ENCODE measurements around the gene DTWD2.
"Not testable (repeated sequence)": the region's sequence is repeated elsewhere in the genome, so short reads cannot be mapped to it uniquely, and the experiment has no call there.

The DTWD2 gene

DNA sequence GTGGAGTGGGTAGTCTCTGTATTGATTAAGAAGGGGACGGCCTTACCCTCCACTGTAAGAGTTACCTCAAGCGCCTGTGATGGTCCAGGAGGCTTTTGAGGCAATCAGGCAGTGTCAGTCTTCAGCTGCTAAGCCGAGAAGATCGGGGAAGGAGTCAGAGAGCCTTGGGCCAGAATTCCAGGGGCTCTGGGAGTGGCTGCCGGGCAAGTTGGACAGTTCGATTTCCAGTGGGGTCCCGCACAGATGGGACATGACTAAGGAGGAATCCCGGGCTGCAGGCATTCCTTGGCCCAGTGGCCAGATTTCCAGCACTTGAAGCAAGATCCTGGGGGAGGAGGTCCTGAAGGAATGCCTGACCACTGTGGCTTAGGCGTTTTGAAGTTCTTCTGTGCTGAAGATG lies 38.0 kb downstream of the DTWD2 start:
- not testable (repeated sequence) for DNase-seq (ENCODE audit: low spot score)

- no peak for DNase-seq (ENCODE audit: low spot score)
Measured at GRCh38 chr5:118946138-118946800, 42.1 kb downstream of the DTWD2 start.

DNA sequence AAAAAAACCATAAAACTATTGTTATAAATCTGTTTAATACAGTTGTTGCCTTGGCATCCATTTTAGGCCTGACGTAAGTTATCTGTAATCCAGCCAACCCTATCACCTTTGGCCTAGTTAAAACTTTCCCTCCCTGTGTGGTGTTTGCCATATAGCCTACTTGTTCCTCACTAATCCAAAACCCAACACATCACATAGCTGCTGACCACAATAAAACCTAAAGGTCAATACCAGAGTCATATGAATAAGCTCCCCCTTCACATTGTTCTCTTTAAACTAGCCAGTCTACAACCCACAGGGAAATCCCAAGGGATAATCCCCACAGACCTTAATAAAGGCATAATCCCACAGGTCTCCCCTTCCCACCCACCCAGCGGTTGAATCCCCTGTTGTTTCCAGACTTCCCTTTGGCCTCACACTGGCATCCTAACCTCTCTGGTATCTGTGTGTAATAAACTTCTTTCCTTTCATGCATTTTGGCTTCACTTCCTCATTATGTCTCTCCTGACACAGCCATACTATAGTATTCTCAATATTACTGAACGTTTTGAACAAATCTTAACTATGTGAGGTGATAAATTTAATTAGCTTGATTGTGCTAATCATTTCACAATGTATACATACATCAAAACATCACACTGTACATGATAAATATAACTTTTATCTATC lies 50.8 kb downstream of the DTWD2 start:
- DNase-seq (ENCODE audit: low spot score) = no peak

DNA sequence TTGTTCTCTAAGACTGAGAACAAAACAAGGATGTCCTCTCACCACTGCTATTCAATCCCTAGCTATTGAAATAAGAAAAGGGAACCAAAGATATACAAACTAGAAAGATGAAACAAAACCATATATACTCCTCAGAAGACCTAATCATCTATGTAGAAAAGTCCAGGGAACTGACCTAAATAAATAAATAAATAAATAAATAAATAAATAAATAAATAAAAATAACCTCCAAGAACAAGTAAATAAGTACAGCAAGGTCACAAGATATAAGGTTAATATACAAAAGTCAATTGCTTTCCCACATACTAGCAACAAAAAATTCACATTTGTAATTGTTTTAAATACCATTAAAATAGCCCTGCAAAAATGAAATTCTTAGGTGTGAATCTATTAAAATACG lies 54.6 kb downstream of the DTWD2 start:
- no peak for DNase-seq (ENCODE audit: low spot score)

- no peak for DNase-seq (ENCODE audit: low spot score)
Measured at GRCh38 chr5:118931564-118931963, 56.8 kb downstream of the DTWD2 start.

GRCh38 chr5:118924006-118924389 lies 64.3 kb downstream of the DTWD2 start:
- DNase-seq (ENCODE audit: low spot score) = no peak

DNA sequence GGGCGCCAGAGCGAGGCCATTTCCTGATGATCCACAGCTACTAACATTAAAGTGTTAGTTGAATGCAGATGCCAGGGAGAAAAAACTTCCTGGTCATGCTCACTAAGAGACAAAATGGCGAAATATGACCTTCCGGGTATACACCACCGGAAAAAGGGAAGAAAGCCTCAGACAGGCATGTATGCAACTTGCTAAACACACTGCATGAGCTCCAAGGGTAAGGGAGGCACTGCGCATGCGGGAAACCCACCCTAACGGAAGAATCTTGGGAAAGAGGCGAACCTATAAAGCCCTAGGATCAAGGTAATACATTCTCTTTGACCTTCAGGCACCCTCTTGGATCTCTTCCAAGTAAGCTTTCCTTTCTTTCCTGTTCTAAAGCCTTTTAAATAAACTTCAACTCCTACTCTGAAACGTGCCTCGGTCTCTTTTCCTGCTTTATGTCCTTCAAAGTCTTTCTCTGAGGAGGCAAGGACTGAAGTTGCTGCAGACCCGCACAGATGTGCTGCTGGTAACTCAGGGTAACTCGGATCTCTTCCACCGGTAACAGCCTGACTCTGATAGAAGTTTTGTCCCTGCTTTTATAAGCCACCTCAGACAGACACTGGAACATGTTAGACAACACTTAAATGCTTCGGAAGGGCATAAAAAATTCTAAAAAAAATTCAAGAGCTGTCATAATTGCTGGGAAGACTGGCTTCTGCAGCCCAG lies 64.9 kb downstream of the DTWD2 start:
- no peak for DNase-seq (ENCODE audit: low spot score)

DNA sequence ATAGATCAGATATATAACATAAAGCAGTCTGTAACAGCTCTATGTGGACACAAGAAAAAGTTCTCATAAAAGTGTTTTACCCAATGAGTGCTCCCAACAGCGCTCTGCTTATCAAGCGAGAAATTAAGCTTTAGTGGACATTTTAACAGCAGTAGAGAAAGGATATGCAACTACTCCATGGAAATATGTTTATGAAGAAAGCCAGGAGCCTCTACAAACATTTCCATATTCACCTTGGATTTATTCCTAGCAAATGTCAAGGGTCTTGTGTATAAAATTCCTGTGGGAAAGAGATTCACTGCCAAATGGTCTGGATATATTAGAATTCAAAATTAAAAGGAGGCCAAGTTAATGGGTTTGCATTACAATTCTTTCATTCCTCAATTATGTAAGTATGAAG lies 66.5 kb downstream of the DTWD2 start:
- DNase-seq (ENCODE audit: low spot score) = no peak

GRCh38 chr5:118919016-118919415 lies 69.3 kb downstream of the DTWD2 start:
- no peak for DNase-seq (ENCODE audit: low spot score)

DNA sequence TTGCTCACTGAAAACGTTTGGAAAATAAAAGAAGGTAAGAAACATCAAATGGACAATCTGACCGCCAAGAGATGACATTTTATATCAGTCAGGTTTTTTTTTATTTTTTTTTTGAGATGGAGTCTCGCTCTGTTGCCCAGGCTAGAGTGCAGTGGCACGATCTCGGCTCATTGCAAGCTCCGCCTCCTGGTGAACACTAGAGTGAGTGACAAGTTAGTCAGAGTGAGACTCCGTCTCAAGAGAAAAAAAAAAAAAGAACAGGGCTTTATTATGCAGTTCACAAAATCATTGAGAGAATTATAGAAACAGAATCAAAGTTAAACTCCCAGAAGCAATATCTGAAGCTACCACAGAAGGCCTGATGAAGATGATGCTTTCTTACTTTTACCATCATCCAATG lies 70.1 kb downstream of the DTWD2 start:
- no peak for DNase-seq (ENCODE audit: low spot score)

DNA sequence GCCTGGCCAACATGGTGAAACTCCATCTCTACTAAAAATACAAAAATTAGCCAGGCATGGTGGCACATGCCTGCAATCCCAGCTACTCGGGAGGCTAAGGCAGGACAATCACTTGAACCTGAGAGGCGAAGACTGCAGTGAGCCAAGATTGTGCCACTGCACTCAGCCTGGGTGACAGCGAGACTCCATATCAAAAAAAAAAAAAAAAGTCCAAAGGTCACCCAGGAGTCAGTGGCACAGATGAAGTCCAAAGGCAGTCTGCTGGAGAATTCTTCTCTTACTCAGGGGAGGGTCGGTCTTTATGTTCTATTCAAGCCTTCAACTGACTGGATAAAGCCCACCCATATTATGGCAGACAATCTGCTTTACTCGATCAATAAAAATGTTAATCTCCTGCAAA lies 80.8 kb downstream of the DTWD2 start:
- DNase-seq (ENCODE audit: low spot score) = not testable (repeated sequence)

GRCh38 chr5:118906947-118907346 lies 81.4 kb downstream of the DTWD2 start:
- DNase-seq (ENCODE audit: low spot score) = no peak

DNA sequence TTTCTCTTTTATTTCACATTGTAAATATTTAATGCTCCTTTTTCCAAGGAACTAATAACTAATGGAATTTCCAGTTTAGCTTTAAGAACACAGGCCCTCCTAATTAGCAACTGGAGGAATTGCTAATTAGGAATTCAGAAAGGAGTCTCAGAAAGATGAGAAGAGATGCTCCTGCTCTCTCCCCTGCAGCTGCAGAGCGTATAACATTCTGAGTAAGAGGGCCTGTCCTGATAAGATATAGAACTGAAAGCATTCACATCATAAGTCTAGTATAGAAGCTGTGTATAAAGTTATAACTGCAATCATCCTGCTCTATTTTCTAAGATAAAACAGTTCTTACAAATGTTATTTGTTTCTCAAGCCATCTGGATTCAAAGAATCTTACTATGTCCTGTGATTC lies 83.2 kb downstream of the DTWD2 start:
- DNase-seq (ENCODE audit: low spot score) = no peak

- no peak for DNase-seq (ENCODE audit: low spot score)
Measured at GRCh38 chr5:118902656-118903438, 85.5 kb downstream of the DTWD2 start.

- no peak for DNase-seq (ENCODE audit: low spot score)
Measured at GRCh38 chr5:118894709-118895108, 93.6 kb downstream of the DTWD2 start.

DNA sequence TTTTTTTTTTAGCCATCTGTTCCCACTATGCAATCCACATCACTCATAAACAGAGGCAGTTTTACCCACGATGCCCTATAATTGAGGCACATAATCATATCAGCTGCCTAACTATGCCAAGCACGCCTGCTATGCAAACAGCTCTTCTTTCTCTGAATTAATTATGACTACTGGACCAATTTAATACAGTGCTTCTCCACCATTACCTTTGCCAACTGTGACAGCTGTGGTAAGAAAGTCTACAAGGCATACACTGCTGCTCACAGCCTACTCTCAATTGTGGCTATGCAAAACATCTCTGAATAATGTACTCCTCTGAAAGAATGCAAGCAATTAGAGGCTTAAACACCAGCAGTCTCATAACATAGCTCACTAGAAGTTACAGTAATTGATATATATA lies 97.1 kb downstream of the DTWD2 start:
- no peak for DNase-seq (ENCODE audit: low spot score)

- DNase-seq (ENCODE audit: low spot score) = no peak
Measured at GRCh38 chr5:118889165-118889564, 99.2 kb downstream of the DTWD2 start.

GRCh38 chr5:118888556-118888955 lies 99.8 kb downstream of the DTWD2 start:
- DNase-seq (ENCODE audit: low spot score) = no peak

- no peak for DNase-seq (ENCODE audit: low spot score)
Measured at GRCh38 chr5:118883362-118883761, 105.0 kb downstream of the DTWD2 start.

DNA sequence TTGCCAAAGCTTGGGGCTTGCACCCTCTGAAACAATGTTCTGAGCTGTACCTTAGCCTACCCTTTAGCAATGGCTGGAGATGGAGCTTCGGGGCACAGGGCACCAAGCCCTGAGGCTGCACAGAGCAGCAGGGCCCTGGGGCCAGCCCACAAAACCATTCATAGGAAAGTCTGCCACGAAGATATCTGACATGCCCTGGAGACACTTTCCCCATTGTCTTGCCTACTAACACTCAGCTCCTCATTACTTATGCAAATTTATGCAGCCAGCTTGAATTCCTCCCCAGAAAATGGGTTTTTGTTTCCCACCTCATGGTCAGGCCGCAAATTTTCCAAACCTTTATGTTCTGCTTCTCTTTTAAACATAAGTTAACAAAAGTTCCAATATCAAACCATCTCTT lies 105.7 kb downstream of the DTWD2 start:
- DNase-seq (ENCODE audit: low spot score) = no peak

DNA sequence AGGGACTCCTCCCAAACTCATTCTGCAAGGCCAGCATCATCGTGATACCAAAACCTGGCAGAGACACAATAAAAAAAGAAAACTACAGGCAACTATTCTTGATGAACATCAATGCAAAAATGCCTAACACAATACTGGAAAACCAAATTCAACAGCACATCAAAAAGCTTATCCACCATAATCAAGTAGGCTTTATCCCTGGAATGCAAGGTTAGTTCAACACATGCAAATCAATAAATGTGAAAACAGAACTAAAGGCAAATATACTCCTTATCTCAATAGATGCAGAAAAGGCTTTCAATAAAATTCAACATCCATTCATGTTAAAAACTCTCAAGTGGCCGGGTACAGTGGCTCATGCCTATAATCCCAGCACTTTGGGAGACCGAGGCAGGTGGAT lies 111.5 kb downstream of the DTWD2 start:
- DNase-seq (ENCODE audit: low spot score) = not testable (repeated sequence)

DNA sequence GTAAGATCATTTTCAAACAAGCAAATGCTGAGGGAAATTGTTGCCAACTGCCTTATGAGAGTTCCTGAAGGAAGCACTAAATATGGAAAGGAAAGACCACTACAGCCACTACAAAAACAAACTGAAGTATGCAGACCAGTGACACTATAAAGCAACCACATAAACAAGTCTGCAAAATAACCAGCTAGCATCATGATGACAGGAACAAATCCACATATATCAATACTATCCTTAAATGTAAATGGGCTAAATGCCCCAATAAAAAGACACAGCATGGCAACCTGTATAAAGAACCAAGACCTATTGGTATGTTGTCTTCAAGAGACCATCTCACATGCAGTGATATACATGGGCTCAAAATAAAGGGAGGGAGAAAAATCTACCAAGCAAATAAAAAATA lies 113.2 kb downstream of the DTWD2 start:
- DNase-seq (ENCODE audit: low spot score) = no peak

DNA sequence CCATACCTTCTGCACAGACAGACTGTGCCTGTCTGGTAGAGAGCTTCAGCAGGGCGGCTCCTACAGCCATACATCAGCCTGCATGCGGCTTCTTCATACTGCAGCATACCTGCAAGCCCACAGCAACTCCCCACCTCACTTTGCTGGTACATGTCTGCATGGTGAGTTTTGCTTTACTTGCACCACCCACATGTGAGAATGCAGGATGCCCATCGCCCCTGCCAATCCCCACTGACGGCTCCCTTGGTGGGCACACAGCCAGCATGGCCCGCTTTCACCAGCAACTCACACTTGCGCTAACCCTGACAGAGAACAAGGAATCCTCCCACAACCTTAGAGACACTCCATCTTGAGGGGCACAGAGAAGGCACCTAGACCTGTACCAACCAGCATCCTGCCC lies 114.9 kb downstream of the DTWD2 start:
- DNase-seq (ENCODE audit: low spot score) = no peak
